ENCODE data around the gene TADA2B.

The TADA2B gene

DNA sequence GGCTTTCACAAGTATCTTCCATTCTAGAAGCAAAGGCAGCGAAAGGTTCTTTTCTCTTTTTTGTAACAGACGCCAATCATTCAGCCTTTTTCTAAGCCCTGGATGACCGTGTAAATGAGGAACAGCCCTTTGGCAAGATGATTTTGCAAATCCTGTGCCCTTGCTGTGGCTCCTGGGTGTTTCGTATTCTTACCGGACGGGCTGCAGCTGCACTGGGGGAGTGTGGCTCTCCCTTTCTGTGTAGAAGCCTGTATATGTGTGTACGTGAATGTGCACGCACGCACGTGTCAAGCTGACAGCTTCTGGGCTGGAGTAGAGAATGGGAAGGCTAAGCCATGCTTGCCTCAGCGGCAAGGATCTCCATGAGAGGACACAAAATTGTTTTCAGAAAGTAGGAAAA lies 16.5 kb downstream of the TADA2B start:
- Histone ChIP-seq H3K27ac (no peak overlapping the region), H3K36me3 (ENCODE audit: insufficient read depth) (no peaks in the 10 kb centered on the region; the same call in 1 of the 2 replicates), H3K4me1 (ENCODE audit: low read depth, poor library complexity, severe bottlenecking) (peaks cover 28% of the 10 kb centered on the region), H3K79me2 (ENCODE audit: insufficient read depth, low read depth) (peaks cover 3% of the 10 kb centered on the region; the same call in 1 of the 2 replicates), H4K20me1 (ENCODE audit: insufficient read depth) (no peaks in the 10 kb centered on the region), H3K27me3 (ENCODE audit: insufficient read depth, low read depth) (no peaks in the 10 kb centered on the region), H3K4me2 (no peak overlapping the region), H3K4me3 (IDR thresholded peaks at IDR 0.05; ENCODE audit: insufficient read depth, low read depth, low read length) (no peak overlapping the region), H3K9ac (no peak overlapping the region), H2AFZ (ENCODE audit: low read depth) (no peak overlapping the region)
- TF ChIP-seq, protein P1, sequence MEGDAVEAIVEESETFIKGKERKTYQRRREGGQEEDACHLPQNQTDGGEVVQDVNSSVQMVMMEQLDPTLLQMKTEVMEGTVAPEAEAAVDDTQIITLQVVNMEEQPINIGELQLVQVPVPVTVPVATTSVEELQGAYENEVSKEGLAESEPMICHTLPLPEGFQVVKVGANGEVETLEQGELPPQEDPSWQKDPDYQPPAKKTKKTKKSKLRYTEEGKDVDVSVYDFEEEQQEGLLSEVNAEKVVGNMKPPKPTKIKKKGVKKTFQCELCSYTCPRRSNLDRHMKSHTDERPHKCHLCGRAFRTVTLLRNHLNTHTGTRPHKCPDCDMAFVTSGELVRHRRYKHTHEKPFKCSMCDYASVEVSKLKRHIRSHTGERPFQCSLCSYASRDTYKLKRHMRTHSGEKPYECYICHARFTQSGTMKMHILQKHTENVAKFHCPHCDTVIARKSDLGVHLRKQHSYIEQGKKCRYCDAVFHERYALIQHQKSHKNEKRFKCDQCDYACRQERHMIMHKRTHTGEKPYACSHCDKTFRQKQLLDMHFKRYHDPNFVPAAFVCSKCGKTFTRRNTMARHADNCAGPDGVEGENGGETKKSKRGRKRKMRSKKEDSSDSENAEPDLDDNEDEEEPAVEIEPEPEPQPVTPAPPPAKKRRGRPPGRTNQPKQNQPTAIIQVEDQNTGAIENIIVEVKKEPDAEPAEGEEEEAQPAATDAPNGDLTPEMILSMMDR (conservative IDR thresholded peaks at IDR 0.05; ENCODE audit: low read depth, low read length), result no peak

DNA sequence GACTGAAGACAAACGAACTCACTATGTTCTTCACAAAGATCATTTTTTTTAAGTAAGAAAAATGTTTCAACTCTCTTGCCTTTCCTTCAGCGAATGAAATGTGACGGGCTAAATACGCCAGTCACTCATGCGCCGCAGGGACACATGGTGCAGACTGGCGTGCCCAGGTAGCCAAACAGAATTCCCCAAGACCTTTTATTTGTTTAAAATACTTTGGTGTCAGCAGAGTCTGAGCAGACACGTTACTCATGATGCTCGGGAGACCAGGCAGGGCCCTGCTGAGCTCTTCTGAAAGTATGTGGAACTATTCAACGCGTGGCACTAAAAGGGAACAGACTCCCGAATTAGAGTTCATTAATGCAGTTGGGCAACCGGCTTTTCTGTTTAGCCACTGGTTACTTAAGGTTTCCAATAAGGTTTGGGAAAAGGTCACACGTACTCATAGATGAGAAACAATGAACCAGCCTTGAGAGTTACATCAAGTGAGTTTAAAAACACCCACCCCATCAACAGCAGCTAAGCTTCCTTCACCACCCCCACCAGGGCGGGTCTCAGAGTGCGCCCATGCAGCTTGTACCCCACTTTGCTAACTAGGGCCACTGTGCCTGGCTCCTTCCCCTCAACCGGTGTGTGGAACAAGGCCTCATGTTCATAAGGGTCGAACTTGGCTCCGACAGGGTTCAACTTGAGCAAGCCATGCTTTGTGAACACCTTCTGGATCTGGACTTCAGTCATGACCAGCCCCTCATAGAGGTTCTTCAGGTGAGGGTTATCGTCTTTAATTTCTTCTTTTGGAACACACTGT lies 17.4 kb downstream of the TADA2B start:
- Histone ChIP-seq H3K27ac (no peak overlapping the region), H3K36me3 (ENCODE audit: insufficient read depth) (no peaks in the 10 kb centered on the region; the same call in 1 of the 2 replicates), H3K9ac (no peak overlapping the region)

DNA sequence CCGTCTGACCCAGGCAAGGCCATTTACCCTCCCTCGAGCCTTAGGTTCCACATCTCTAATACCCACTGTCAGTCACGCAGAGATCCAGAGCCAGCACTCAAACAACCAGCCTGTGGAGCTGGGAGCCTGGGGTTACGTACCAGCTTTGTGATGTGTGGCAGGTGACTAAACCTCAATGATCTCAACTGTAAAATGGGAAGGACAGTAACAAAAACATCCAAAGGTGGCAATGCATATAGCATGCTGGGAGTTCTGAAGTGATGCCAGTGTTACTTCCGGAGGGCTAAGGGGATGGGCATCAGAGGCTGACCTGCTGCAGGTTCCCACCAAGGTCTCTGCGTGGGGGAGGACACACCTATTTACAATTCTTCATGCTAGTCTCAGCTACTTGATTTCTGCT lies 18.6 kb downstream of the TADA2B start:
- H3K79me2 ChIP-seq (ENCODE audit: insufficient read depth, low read depth), result peaks cover 24% of the 10 kb centered on the region
- TF ChIP-seq, protein P1 (conservative IDR thresholded peaks at IDR 0.05; ENCODE audit: low read depth, low read length), result no peak
- no peak overlapping the region for H2AFZ ChIP-seq (ENCODE audit: low read depth)
- H3K36me3 ChIP-seq (ENCODE audit: insufficient read depth), result no peaks in the 10 kb centered on the region
- no peak overlapping the region for H3K4me3 ChIP-seq (IDR thresholded peaks at IDR 0.05; ENCODE audit: insufficient read depth, low read depth, low read length)
- H3K27ac ChIP-seq, result no peak overlapping the region
- no peak overlapping the region for H3K9ac ChIP-seq
- peaks cover 37% of the 10 kb centered on the region for H3K4me1 ChIP-seq (ENCODE audit: low read depth, poor library complexity, severe bottlenecking)
- no peaks in the 10 kb centered on the region for H4K20me1 ChIP-seq (ENCODE audit: insufficient read depth)
- no peak overlapping the region for H3K4me2 ChIP-seq
- H3K27me3 ChIP-seq (ENCODE audit: insufficient read depth, low read depth), result no peaks in the 10 kb centered on the region

More for the DNA sequence above, 17.4 kb downstream of the TADA2B start:
- Histone ChIP-seq H2AFZ (ENCODE audit: low read depth) (no peak overlapping the region), H3K4me1 (ENCODE audit: low read depth, poor library complexity, severe bottlenecking) (peaks cover 28% of the 10 kb centered on the region), H4K20me1 (ENCODE audit: insufficient read depth) (no peaks in the 10 kb centered on the region), H3K79me2 (ENCODE audit: insufficient read depth, low read depth) (peaks cover 12% of the 10 kb centered on the region), H3K4me3 (IDR thresholded peaks at IDR 0.05; ENCODE audit: insufficient read depth, low read depth, low read length) (no peak overlapping the region), H3K27me3 (ENCODE audit: insufficient read depth, low read depth) (no peaks in the 10 kb centered on the region), H3K4me2 (no peak overlapping the region)
- TF ChIP-seq, protein P1 (conservative IDR thresholded peaks at IDR 0.05; ENCODE audit: low read depth, low read length), result no peak

DNA sequence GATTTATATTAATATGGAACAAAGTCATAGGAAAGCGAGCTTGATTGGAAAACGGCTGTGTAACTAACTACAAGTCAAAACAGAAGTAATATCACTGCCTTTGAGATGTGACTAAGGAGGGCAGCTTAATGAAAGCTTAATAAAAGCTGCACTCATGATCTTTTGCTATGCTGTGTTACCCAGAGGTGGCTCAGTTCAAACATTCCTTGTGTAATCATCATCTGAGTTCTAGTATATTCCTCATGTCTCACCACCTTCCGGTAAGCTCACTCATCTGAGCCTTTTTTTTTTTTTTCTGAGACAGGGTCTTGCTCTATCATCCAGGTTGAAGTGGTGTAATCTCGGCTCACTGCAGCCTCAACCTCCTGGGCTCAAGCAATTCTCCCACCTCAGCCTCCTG lies 19.6 kb downstream of the TADA2B start:
- Histone ChIP-seq H3K27me3 (ENCODE audit: insufficient read depth, low read depth) (no peaks in the 10 kb centered on the region), H3K9ac (no peak overlapping the region), H3K4me2 (no peak overlapping the region), H4K20me1 (ENCODE audit: insufficient read depth) (no peaks in the 10 kb centered on the region), H3K27ac (no peak overlapping the region), H3K4me1 (ENCODE audit: low read depth, poor library complexity, severe bottlenecking) (peaks cover 30% of the 10 kb centered on the region), H2AFZ (ENCODE audit: low read depth) (no peak overlapping the region), H3K4me3 (IDR thresholded peaks at IDR 0.05; ENCODE audit: insufficient read depth, low read depth, low read length) (no peak overlapping the region), H3K36me3 (ENCODE audit: insufficient read depth) (no peaks in the 10 kb centered on the region), H3K79me2 (ENCODE audit: insufficient read depth, low read depth) (peaks cover 31% of the 10 kb centered on the region)
- TF ChIP-seq, protein P1 (conservative IDR thresholded peaks at IDR 0.05; ENCODE audit: low read depth, low read length), result no peak
